Heart left ventricle (tissue), 16 donors: ENCODE data around the gene POC1A. TPM values are rescaled to one million over a fixed set of nuclear protein-coding genes. Genes with fewer than 3 reads are reported as not detected.
A peak's percentile ranks its signal among the peaks of the same experiment; 100 is the strongest.

Experiments used
- ATAC-seq, 4 donors: fragments of 200-7000 bp; cut with Tn5 transposase; one replicate each; pipeline ENCODE4 v1.9.1; 2020 to 2022; ENCODE audit warnings: moderate library complexity in 4 of 4, mild to moderate bottlenecking in 3 of 4, moderate number of reproducible peaks in 1 of 4
- DNase-seq, 5 donors: peaks; one replicate each; pipeline ENCODE4 v3.0.0-alpha.2; 2020
- H3K27ac ChIP-seq, 12 donors: fragments of 200-600 bp; sonication (generic) in 4 of 12; one replicate each; pipeline versions ENCODE4 v1.5.0 to v1.8.0; 2016 to 2022; ENCODE audit warnings: mild to moderate bottlenecking in 2 of 12
- H3K27me3 ChIP-seq, 9 donors: fragments of 200-600 bp; sonication (generic) in 2 of 9; one replicate each; pipeline versions ENCODE4 v1.5.1 to v1.8.0; 2016 to 2022; ENCODE audit warnings: mild to moderate bottlenecking in 3 of 9
- H3K36me3 ChIP-seq, 9 donors: fragments of 200-600 bp; sonication (generic) in 2 of 9; one replicate each; pipeline versions ENCODE4 v1.5.0 to v1.8.0; 2018 to 2022; ENCODE audit warnings: mild to moderate bottlenecking in 2 of 9
- H3K4me1 ChIP-seq, 12 donors: fragments of 200-600 bp; sonication (generic) in 4 of 12; one replicate each; pipeline versions ENCODE4 v1.5.0 to v1.8.0; 2016 to 2022; ENCODE audit warnings: mild to moderate bottlenecking in 3 of 12
- H3K4me3 ChIP-seq, 12 donors: fragments of 200-600 bp; sonication (generic) in 4 of 12; one replicate each; pipeline versions ENCODE4 v1.5.0 to v1.8.0; 2017 to 2022; ENCODE audit warnings: mild to moderate bottlenecking in 9 of 12, moderate library complexity in 4 of 12
- H3K9me3 ChIP-seq, 12 donors: fragments of 200-600 bp; sonication (generic) in 4 of 12; one replicate each; pipeline versions ENCODE4 v1.5.0 to v1.8.0; 2016 to 2022; ENCODE audit warnings: mild to moderate bottlenecking in 1 of 12
- CTCF ChIP-seq, 12 donors: fragments of 200-600 bp; sonication (generic) in 4 of 12; IDR thresholded peaks; one replicate each; pipeline versions ENCODE4 v1.5.0 to v1.8.0; 2018 to 2022; ENCODE audit warnings: antibody characterized with exemption in 12 of 12, mild to moderate bottlenecking in 5 of 12
- POLR2A ChIP-seq, 2 donors: fragments of 450-650 bp; IDR thresholded peaks; one replicate each; pipeline ENCODE4 v1.6.1; 2017; ENCODE audit warnings: antibody characterized with exemption in 2 of 2, mild to moderate bottlenecking in 2 of 2, moderate library complexity in 2 of 2
- WGBS, 4 donors: extraction: QIAGEN DNeasy Blood & Tissue Kit in 2 of 4; methylation state at CpG; one replicate each; pipeline versions ENCODE4 v1.1.5 to v1.1.7; 2013 to 2018; 5-methylcytosine and 5-hydroxymethylcytosine counted together
- intact Hi-C, 10 donors: fragments of 100-400 bp; cut with DNase I; formaldehyde crosslinking; loops; one replicate each; pipeline versions ENCODE4 v1.11.1 to v1.14.2; 2022
- polyA plus RNA-seq, 2 donors: library from polyadenylated mRNA; stranded (reverse); fragments of 200-250 nt; gene quantifications; one replicate each; pipeline ENCODE4 v1.2.3, GENCODE V29; 2013
- total RNA-seq, 9 donors: library from RNA; depleted of rRNA in 2 of 9; stranded (reverse); fragments of >200 nt in 2 of 9; fragmentation: NEBNext Ultra II Directional in 3 of 9; extraction: Animal tissue kit (Norgen Biotek cat#: 25700) in 3 of 9; gene quantifications; one replicate each; pipeline versions ENCODE4 v1.1.0 to v1.2.4, GENCODE V29; 2016 to 2023
- donor health status: ischemic (EF 13 %, LVEDD 7.1; RV severe dilation, severe dysfunction).
- donor health status: healthy with polysubstance abuse.
- donor health status: DM: no; HTN: yes; CAD: no.
- donor health status: DM: no; HTN: no; CAD: no.
- donor health status: ischemic (EF 25% LVEDD 6.9; RV normal size, moderate dysfunction).
- donor health status: ischemic (EF 25% LVEDD 5.7; RV mildly dilated, moderate dysfunction).
- donor health status: healthy.
- donor health status: DM: yes; HTN: yes; CAD: no.
- donor health status: ischemic (EF 35%, LVEDD 5.7; RV mildly dilated, moderate dysfunction).
- donor health status: nonischemic (EF 11% LVEDD 7.7; RV severe dilation, severe dysfunction).
- donor health status: DM: yes; HTN: yes; CAD: no.
- donor health status: PGD.
- donor health status: ischemic (EF 29% LVEDD 5.4; RV normal size, mild dysfunction).
- donor health status: nonischemic (EF 23%, LVEDD 6.1; RV moderate dilation, normal function).

The POC1A gene
- total and polyA plus RNA-seq, 11 donors = 0.50 to 5.2 (median 1.4) TPM

- intact Hi-C loops = loop anchor here in 1 of 10 donors (5.0 kb wide), 1 partner anchor 33 kb away; no protein-coding TSS in a partner anchor
- H3K36me3 ChIP-seq = no peaks in the 10 kb centered on the region
- peak overlapping the region in 5 of 12 donors; percentile 19 to 42 (median 34) for H3K27ac ChIP-seq
- H3K4me1 ChIP-seq = peaks cover 0 to 32% (median 12%) of the 10 kb centered on the region in 12 donors
- no peaks in the 10 kb centered on the region for H3K27me3 ChIP-seq
- WGBS, 4 donors = 64 to 78% (median 69%) methylated on average over 6 to 9 of the region's 9 CpGs
- DNase-seq (peak in 1 of 5 donors; percentile 55), ATAC-seq (peak in 3 of 4 donors; percentile 15 to 39 (median 35))
- H3K9me3 ChIP-seq = no peaks in the 10 kb centered on the region
- no peak overlapping the region for H3K4me3 ChIP-seq
- TF ChIP-seq CTCF (IDR thresholded peaks at IDR 0.05) (no peak), POLR2A (IDR thresholded peaks at IDR 0.05) (no peak)
These were observed 36.3 kb upstream of the POC1A start for GRCh38 chr3:52190294-52191074.

GRCh38 chr3:52188556-52188955, 34.3 kb upstream of the POC1A start:
- H3K9me3 ChIP-seq = no peaks in the 10 kb centered on the region
- intact Hi-C loops = no loop called here

GRCh38 chr3:52186729-52187128, 32.5 kb upstream of the POC1A start:
- ATAC-seq = no peak
- WGBS, 4 donors = 92 to 99% (median 97%) methylated on average over 9 of the region's 9 CpGs
- H3K27ac ChIP-seq = no peak overlapping the region
- intact Hi-C loops = no loop called here
- no peaks in the 10 kb centered on the region for H3K9me3 ChIP-seq
- H3K36me3 ChIP-seq = no peaks in the 10 kb centered on the region
- H3K4me3 ChIP-seq = no peak overlapping the region
- no peaks in the 10 kb centered on the region for H3K27me3 ChIP-seq
- peaks cover 3 to 50% (median 30%) of the 10 kb centered on the region in 12 donors for H3K4me1 ChIP-seq
- DNase-seq = no peak
- TF ChIP-seq POLR2A (IDR thresholded peaks at IDR 0.05) (no peak), CTCF (IDR thresholded peaks at IDR 0.05) (no peak)

More at GRCh38 chr3:52188556-52188955, 34.3 kb upstream of the POC1A start:
- no peaks in the 10 kb centered on the region for H3K27me3 ChIP-seq
- no peak overlapping the region for H3K4me3 ChIP-seq
- WGBS, 4 donors = 85 to 100% (median 93%) methylated on average over 1 of the region's 1 CpG
- no peak for ATAC-seq
- DNase-seq = no peak
- TF ChIP-seq POLR2A (IDR thresholded peaks at IDR 0.05) (no peak), CTCF (IDR thresholded peaks at IDR 0.05) (no peak)
- peak overlapping the region in 1 of 12 donors; percentile 19 for H3K27ac ChIP-seq
- peaks cover 0 to 35% (median 18%) of the 10 kb centered on the region in 12 donors for H3K4me1 ChIP-seq
- no peaks in the 10 kb centered on the region for H3K36me3 ChIP-seq

GRCh38 chr3:52185837-52186236, 31.6 kb upstream of the POC1A start:
- H3K36me3 ChIP-seq = no peaks in the 10 kb centered on the region
- TF ChIP-seq POLR2A (IDR thresholded peaks at IDR 0.05) = no peak
- no peak for TF ChIP-seq CTCF (IDR thresholded peaks at IDR 0.05)
- intact Hi-C loops = no loop called here
- ATAC-seq (no peak), DNase-seq (no peak)
- no peak overlapping the region for H3K4me3 ChIP-seq
- 91 to 100% (median 93%) methylated on average over 3 of the region's 3 CpGs for WGBS, 4 donors
- H3K27me3 ChIP-seq = no peaks in the 10 kb centered on the region
- no peaks in the 10 kb centered on the region for H3K9me3 ChIP-seq
- H3K4me1 ChIP-seq = peaks cover 3 to 54% (median 31%) of the 10 kb centered on the region in 12 donors
- H3K27ac ChIP-seq = peak overlapping the region in 1 of 12 donors; percentile 77
